Esophagus muscularis mucosa (tissue), 3 donors: ENCODE results near the gene PDE4D.

Experiments used
- CTCF ChIP-seq, 3 experiments: fragments of 200-600 bp in 2 of 3; fragments of 450-650 bp in 1 of 3; sonication (generic) in 2 of 3; IDR thresholded peaks; one replicate each; pipeline ENCODE4 v1.5.1; 2017 to 2019; ENCODE audit warnings: antibody characterized with exemption in 3 of 3, mild to moderate bottlenecking in 2 of 3, moderate library complexity in 1 of 3
- POLR2AphosphoS5 ChIP-seq, 2 donors: sonication (generic); formaldehyde crosslinking; IDR thresholded peaks; one replicate each; pipeline ENCODE4 v1.6.1; 2017; ENCODE audit warnings: antibody characterized with exemption in 2 of 2

- no peak for TF ChIP-seq CTCF (IDR thresholded peaks at IDR 0.05)
- no peak for TF ChIP-seq POLR2AphosphoS5 (IDR thresholded peaks at IDR 0.05)
Measured at GRCh38 chr5:59216841-59217240, 676.7 kb downstream of the PDE4D start.
